ENCODE results near the gene UGT1A7. TPM values are rescaled to one million over a fixed set of nuclear protein-coding genes. Genes with fewer than 3 reads are reported as not detected.
A peak's percentile ranks its signal among the peaks of the same experiment; 100 is the strongest.

UGT1A7 gene
- polyA plus RNA-seq, 1 experiment, result 0.04 TPM

- Histone ChIP-seq H3K27ac (ENCODE audit: low read depth, low read length) (no peak overlapping the region), H3K27me3 (ENCODE audit: control insufficient read depth, insufficient read depth, low read length) (no peaks in the 10 kb centered on the region), H3K9me3 (ENCODE audit: control insufficient read depth, insufficient read depth, low read length) (0 out of 2 replicates have a peak, but pooled peaks cover 3% of the 10 kb centered on the region), H3K4me3 (ENCODE audit: low read depth, low read length) (no peak overlapping the region)
- TF ChIP-seq CTCF (IDR thresholded peaks at IDR 0.05; ENCODE audit: low read depth, low read length), result no peak
- ChIA-PET CTCF (no interaction called here), POLR2A (no interaction called here)
- no peak for DNase-seq (ENCODE audit: low read depth, low spot score)
These were observed 24.3 kb downstream of the UGT1A7 start for GRCh38 chr2:233705911-233706506.

- ChIA-PET CTCF (interaction anchor here (0.7 kb wide), 2 partner anchors 16 to 271 kb away, joined by 3 to 4 read pairs; no protein-coding TSS in a partner anchor), POLR2A (no interaction called here)
- Histone ChIP-seq H3K27ac (ENCODE audit: low read depth, low read length) (peak overlapping the region; percentile 3), H3K9me3 (ENCODE audit: control insufficient read depth, insufficient read depth, low read length) (0 out of 2 replicates have a peak, but pooled peaks cover 3% of the 10 kb centered on the region), H3K27me3 (ENCODE audit: control insufficient read depth, insufficient read depth, low read length) (no peaks in the 10 kb centered on the region), H3K4me3 (ENCODE audit: low read depth, low read length) (no peak overlapping the region)
- no peak for DNase-seq (ENCODE audit: low read depth, low spot score)
- no peak for TF ChIP-seq CTCF (IDR thresholded peaks at IDR 0.05; ENCODE audit: low read depth, low read length)
These were observed 25.0 kb downstream of the UGT1A7 start for GRCh38 chr2:233706720-233707119.

GRCh38 chr2:233707940-233708644 lies 26.4 kb downstream of the UGT1A7 start:
- ChIA-PET CTCF (interaction anchor here (0.7 kb wide), 1 partner anchor 260 kb away, joined by 3 read pairs; no protein-coding TSS in a partner anchor), POLR2A (no interaction called here)
- no peak for DNase-seq (ENCODE audit: low read depth, low spot score)
- no peak overlapping the region for H3K27ac ChIP-seq (ENCODE audit: low read depth, low read length)
- H3K4me3 ChIP-seq (ENCODE audit: low read depth, low read length), result no peak overlapping the region
- H3K9me3 ChIP-seq (ENCODE audit: control insufficient read depth, insufficient read depth, low read length), result 0 out of 2 replicates have a peak, but pooled peaks cover 3% of the 10 kb centered on the region
- H3K27me3 ChIP-seq (ENCODE audit: control insufficient read depth, insufficient read depth, low read length), result no peaks in the 10 kb centered on the region
- TF ChIP-seq CTCF (IDR thresholded peaks at IDR 0.05; ENCODE audit: low read depth, low read length), result no peak

- H3K9me3 ChIP-seq (ENCODE audit: control insufficient read depth, insufficient read depth, low read length), result 0 out of 2 replicates have a peak, but pooled peaks cover under 1% of the 10 kb centered on the region
- H3K4me3 ChIP-seq (ENCODE audit: low read depth, low read length), result no peak overlapping the region
- TF ChIP-seq CTCF (IDR thresholded peaks at IDR 0.05; ENCODE audit: low read depth, low read length), result no peak
- DNase-seq (ENCODE audit: low read depth, low spot score), result no peak
- H3K27ac ChIP-seq (ENCODE audit: low read depth, low read length), result no peak overlapping the region
- ChIA-PET POLR2A (no interaction called here), CTCF (interaction anchor here (0.5 to 0.7 kb wide), 2 partner anchors 169 to 261 kb away, joined by 3 to 5 read pairs; no protein-coding TSS in a partner anchor)
- no peaks in the 10 kb centered on the region for H3K27me3 ChIP-seq (ENCODE audit: control insufficient read depth, insufficient read depth, low read length)
These were observed 27.2 kb downstream of the UGT1A7 start for GRCh38 chr2:233708942-233709341.

Data from AG04450 (cell line).